Measurements from ENCODE around the gene TNRC18.

TNRC18 gene

DNA sequence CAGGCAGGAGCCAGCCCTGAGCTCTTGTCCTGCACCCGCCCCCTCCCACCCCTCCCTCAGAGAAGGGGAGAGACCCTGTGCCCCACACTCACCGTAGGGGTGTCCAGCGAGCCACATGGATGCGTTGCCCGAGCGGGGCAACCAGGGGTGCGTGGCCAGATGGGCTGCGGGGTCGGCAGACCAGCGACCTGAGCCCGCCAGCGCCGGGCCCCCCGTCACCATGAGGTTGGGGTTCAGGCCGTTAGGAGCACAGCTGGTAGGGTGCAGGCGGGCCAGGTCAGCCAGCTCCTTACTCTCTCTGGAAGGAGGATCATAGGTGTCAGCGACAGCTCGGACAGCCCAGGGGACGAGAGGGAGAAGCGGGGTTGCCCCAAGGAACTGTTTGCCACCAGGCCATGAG, 46.4 kb downstream of the TNRC18 start:
- peaks cover 10 to 22% of the 10 kb centered on the region in 2 experiments; a peak in 2 of 3 replicates for H3K36me3 ChIP-seq (ENCODE audit: control insufficient read depth in 2 of 2, insufficient read depth in 1 of 2, low read length in 2 of 2)
- H3K9me3 ChIP-seq (ENCODE audit: control insufficient read depth, insufficient read depth, low read depth, low read length), result no peaks in the 10 kb centered on the region
- POLR2A ChIA-PET, result no interaction called here
- no peak overlapping the region for H3K4me3 ChIP-seq (ENCODE audit: low read depth, low read length)
- TF ChIP-seq ZNF473 (tag by site-specific recombination; IDR thresholded peaks at IDR 0.05) (no peak), SCRT1 (tag by site-specific recombination; IDR thresholded peaks at IDR 0.05; ENCODE audit: borderline replicate concordance) (no peak), HOXD13 (CRISPR knock-in tag; IDR thresholded peaks at IDR 0.05; ENCODE audit: borderline replicate concordance) (no peak), ZBTB8A (tag by site-specific recombination; IDR thresholded peaks at IDR 0.05) (no peak), ZNF24 (tag by site-specific recombination; IDR thresholded peaks at IDR 0.05) (no peak)
- TF ChIP-seq, protein P1, sequence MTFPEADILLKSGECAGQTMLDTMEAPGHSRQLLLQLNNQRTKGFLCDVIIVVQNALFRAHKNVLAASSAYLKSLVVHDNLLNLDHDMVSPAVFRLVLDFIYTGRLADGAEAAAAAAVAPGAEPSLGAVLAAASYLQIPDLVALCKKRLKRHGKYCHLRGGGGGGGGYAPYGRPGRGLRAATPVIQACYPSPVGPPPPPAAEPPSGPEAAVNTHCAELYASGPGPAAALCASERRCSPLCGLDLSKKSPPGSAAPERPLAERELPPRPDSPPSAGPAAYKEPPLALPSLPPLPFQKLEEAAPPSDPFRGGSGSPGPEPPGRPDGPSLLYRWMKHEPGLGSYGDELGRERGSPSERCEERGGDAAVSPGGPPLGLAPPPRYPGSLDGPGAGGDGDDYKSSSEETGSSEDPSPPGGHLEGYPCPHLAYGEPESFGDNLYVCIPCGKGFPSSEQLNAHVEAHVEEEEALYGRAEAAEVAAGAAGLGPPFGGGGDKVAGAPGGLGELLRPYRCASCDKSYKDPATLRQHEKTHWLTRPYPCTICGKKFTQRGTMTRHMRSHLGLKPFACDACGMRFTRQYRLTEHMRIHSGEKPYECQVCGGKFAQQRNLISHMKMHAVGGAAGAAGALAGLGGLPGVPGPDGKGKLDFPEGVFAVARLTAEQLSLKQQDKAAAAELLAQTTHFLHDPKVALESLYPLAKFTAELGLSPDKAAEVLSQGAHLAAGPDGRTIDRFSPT (tag by site-specific recombination; IDR thresholded peaks at IDR 0.05), result no peak
- TF ChIP-seq, protein P2, sequence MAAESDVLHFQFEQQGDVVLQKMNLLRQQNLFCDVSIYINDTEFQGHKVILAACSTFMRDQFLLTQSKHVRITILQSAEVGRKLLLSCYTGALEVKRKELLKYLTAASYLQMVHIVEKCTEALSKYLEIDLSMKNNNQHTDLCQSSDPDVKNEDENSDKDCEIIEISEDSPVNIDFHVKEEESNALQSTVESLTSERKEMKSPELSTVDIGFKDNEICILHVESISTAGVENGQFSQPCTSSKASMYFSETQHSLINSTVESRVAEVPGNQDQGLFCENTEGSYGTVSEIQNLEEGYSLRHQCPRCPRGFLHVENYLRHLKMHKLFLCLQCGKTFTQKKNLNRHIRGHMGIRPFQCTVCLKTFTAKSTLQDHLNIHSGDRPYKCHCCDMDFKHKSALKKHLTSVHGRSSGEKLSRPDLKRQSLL (tag by site-specific recombination; IDR thresholded peaks at IDR 0.05), result no peak
- no peak overlapping the region for H3K27ac ChIP-seq (ENCODE audit: extremely low read depth, low read depth, low read length)
- CTCF ChIA-PET, result no interaction called here
- H3K4me1 ChIP-seq (ENCODE audit: control insufficient read depth, insufficient read depth, low read length), result peaks cover 4% of the 10 kb centered on the region

DNA sequence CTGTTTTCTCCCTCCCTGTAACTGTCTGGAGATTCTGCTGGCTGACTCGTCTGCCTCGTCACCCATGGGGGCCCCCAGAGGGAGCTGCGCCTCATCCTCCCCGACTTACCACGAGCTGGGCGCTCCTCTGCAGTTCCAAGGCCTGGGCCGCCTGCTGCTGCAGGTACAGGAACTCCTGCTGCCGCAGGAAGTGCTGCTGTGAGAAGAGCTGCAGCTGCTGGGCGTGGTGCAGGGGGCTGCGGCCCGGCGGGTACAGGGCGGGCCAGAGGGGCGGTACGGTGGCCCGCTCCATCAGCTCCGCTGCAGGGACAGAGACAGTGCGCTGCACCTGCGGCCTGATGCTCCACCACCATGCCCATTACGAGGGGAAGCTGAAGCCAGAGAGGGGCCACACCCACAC, 47.7 kb downstream of the TNRC18 start:
- Histone ChIP-seq H3K4me3 (ENCODE audit: low read depth, low read length) (no peak overlapping the region), H3K36me3 (ENCODE audit: control insufficient read depth in 2 of 2, insufficient read depth in 1 of 2, low read length in 2 of 2) (peaks cover 12 to 30% of the 10 kb centered on the region in 2 experiments; a peak in 2 of 3 replicates), H3K27ac (ENCODE audit: extremely low read depth, low read depth, low read length) (no peak overlapping the region), H3K9me3 (ENCODE audit: control insufficient read depth, insufficient read depth, low read depth, low read length) (no peaks in the 10 kb centered on the region), H3K4me1 (ENCODE audit: control insufficient read depth, insufficient read depth, low read length) (no peaks in the 10 kb centered on the region)
- TF ChIP-seq ZIC2 (tag by site-specific recombination; IDR thresholded peaks at IDR 0.05), result peak; percentile 25; the same call in 1 of the 2 replicates
- TF ChIP-seq, protein P3, sequence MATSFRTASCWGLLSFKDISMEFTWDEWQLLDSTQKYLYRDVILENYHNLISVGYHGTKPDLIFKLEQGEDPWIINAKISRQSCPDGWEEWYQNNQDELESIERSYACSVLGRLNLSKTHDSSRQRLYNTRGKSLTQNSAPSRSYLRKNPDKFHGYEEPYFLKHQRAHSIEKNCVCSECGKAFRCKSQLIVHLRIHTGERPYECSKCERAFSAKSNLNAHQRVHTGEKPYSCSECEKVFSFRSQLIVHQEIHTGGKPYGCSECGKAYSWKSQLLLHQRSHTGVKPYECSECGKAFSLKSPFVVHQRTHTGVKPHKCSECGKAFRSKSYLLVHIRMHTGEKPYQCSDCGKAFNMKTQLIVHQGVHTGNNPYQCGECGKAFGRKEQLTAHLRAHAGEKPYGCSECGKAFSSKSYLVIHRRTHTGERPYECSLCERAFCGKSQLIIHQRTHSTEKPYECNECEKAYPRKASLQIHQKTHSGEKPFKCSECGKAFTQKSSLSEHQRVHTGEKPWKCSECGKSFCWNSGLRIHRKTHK (tag by site-specific recombination; IDR thresholded peaks at IDR 0.05), result no peak
- TF ChIP-seq KLF1 (tag by site-specific recombination; IDR thresholded peaks at IDR 0.05), result peak; percentile 92
- TF ChIP-seq KLF8 (tag by site-specific recombination; IDR thresholded peaks at IDR 0.05), result 0 out of 2 replicates have a peak, but pooled peaks have one; percentile 38
- TF ChIP-seq ZNF248 (tag by site-specific recombination; IDR thresholded peaks at IDR 0.05), result no peak
- POLR2A ChIA-PET, result interaction anchor here (0.5 kb wide), 1 partner anchor 44 kb away, joined by 3 read pairs; no protein-coding TSS in a partner anchor
- CTCF ChIA-PET, result interaction anchor here (1.0 kb wide), 1 partner anchor 119 kb away, joined by 4 read pairs; no protein-coding TSS in a partner anchor

DNA sequence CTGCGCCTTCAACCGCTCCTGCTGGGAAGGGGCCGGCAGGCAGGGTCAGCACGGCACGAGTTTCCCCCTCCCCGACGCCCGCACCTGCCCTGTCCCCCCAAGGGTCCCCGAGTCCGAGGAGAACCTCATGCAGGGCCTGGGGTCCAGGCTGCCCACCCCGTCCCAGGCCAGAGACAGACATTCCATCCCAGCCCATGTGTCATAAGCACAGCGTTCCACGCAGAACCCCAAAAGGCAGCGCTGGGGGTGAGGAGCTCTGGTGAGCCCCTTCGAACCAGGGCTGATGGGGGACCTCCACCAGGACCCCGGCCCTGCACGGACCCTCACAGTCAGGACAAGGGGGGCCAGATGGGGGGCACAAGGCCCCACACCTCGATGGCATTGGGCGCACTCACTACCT, 49.2 kb downstream of the TNRC18 start:
- POLR2A ChIA-PET, result no interaction called here
- TF ChIP-seq ZBTB1 (tag by site-specific recombination; IDR thresholded peaks at IDR 0.05) (no peak), ZNF311 (tag by site-specific recombination; IDR thresholded peaks at IDR 0.05; ENCODE audit: borderline replicate concordance) (no peak), ZNF335 (tag by site-specific recombination; conservative IDR thresholded peaks at IDR 0.05) (no peak), YY2 (tag by site-specific recombination; IDR thresholded peaks at IDR 0.05) (no peak), ZNF629 (tag by site-specific recombination; IDR thresholded peaks at IDR 0.05) (no peak), ZSCAN23 (tag by site-specific recombination; IDR thresholded peaks at IDR 0.05) (no peak), ZNF404 (tag by site-specific recombination; IDR thresholded peaks at IDR 0.05) (no peak), ZFP37 (tag by site-specific recombination; IDR thresholded peaks at IDR 0.05) (no peak), IKZF3 (tag by site-specific recombination; IDR thresholded peaks at IDR 0.05) (no peak), MYNN (tag by site-specific recombination; IDR thresholded peaks at IDR 0.05; ENCODE audit: borderline replicate concordance) (no peak), ZNF266 (tag by site-specific recombination; IDR thresholded peaks at IDR 0.05; ENCODE audit: low read depth) (no peak), ZNF776 (tag by site-specific recombination; IDR thresholded peaks at IDR 0.05; ENCODE audit: borderline replicate concordance) (no peak), ZNF350 (tag by site-specific recombination; IDR thresholded peaks at IDR 0.05) (no peak)
- TF ChIP-seq, protein P4, sequence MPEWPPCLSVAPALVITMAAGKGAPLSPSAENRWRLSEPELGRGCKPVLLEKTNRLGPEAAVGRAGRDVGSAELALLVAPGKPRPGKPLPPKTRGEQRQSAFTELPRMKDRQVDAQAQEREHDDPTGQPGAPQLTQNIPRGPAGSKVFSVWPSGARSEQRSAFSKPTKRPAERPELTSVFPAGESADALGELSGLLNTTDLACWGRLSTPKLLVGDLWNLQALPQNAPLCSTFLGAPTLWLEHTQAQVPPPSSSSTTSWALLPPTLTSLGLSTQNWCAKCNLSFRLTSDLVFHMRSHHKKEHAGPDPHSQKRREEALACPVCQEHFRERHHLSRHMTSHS (tag by site-specific recombination; IDR thresholded peaks at IDR 0.05), result no peak
- TF ChIP-seq, protein P5, sequence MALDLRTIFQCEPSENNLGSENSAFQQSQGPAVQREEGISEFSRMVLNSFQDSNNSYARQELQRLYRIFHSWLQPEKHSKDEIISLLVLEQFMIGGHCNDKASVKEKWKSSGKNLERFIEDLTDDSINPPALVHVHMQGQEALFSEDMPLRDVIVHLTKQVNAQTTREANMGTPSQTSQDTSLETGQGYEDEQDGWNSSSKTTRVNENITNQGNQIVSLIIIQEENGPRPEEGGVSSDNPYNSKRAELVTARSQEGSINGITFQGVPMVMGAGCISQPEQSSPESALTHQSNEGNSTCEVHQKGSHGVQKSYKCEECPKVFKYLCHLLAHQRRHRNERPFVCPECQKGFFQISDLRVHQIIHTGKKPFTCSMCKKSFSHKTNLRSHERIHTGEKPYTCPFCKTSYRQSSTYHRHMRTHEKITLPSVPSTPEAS (tag by site-specific recombination; IDR thresholded peaks at IDR 0.05), result no peak

More for the DNA sequence above, 49.2 kb downstream of the TNRC18 start:
- Histone ChIP-seq H3K27ac (ENCODE audit: extremely low read depth, low read depth, low read length) (0 out of 2 replicates have a peak overlapping the region, but pooled peaks have one; percentile 9), H3K4me1 (ENCODE audit: control insufficient read depth, insufficient read depth, low read length) (no peaks in the 10 kb centered on the region), H3K4me3 (ENCODE audit: low read depth, low read length) (no peak overlapping the region), H3K36me3 (ENCODE audit: control insufficient read depth in 2 of 2, insufficient read depth in 1 of 2, low read length in 2 of 2) (peaks cover 17 to 39% of the 10 kb centered on the region in 2 experiments; a peak in 2 of 3 replicates), H3K9me3 (ENCODE audit: control insufficient read depth, insufficient read depth, low read depth, low read length) (no peaks in the 10 kb centered on the region)
- CTCF ChIA-PET, result no interaction called here

Measured in HEK293 (cell line).